Measurements from ENCODE around the gene ITGA2.

ITGA2 gene

DNA sequence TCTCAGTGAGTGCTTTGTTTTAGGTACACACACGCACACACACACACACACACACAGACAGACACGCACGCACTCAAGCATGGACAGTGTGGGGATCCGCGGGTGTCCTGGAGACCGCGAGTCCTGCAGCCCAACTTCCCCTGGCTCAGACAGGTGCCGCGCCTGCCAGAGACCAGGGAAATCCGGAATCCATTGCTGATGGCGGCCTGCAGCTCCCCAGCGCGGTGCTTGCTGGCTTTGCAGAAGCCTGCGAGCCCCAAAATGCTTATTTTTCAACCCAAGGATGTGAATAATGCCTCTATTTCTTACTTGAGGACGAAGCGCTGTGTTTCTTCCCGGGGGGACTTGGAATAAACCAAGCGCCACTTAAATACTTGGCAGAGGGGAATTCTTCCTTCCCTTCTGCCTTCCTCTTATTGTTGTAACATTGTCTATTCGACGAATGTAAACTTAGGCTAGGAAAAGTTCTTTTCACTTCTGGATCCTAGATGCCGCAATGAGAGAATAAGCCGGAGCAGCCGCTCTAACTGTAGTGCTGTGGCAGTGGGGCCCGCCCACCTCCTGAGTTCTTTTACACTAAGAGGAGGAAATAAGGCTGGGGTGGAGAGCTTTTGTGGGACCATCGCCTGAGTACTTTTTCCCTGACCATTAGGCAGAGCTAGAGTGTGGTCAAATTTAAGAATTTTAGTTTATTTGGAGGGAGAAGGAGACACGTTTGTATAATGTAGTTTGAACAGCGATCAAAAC, 802 bp downstream of the ITGA2 start:
- no peak for DNase-seq

DNA sequence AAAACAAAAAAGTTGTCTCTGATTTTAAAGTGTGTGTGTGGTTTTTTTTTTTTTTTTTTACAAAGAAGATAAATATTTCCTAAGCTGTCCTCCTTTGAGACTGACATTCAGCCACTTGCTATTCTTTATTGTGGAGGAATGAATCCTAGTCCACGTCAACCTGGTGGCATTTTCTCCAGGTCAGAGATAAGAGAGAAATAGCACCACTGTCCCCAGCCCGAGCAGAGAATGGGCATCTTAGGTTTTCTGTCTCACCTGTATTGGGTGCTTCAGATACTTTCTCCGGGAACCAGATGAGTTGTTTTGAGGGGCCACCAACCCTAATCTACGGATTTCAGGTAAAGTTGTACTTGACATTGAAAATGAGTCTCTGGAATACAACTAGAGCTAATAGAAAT, 1.4 kb downstream of the ITGA2 start:
- DNase-seq = no peak

DNA sequence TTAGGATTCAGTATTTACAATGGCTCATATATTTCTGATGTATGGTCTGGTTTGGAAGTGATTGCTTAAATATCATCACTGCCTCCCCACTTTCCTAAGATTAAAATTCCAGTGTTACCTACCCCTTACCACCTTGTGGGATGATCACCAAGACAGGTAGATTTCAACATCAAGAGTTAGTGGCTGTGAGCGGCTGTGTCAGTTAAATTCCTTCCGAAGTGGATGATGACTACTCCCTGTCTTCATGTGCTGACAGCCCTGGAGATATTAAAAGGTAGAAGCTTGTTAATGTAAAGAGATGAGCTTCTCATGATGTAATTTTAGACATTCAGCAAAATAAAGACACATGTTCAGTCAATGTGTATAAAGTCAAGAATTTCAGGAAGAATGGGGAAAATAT, 4.2 kb downstream of the ITGA2 start:
- DNase-seq = no peak

DNA sequence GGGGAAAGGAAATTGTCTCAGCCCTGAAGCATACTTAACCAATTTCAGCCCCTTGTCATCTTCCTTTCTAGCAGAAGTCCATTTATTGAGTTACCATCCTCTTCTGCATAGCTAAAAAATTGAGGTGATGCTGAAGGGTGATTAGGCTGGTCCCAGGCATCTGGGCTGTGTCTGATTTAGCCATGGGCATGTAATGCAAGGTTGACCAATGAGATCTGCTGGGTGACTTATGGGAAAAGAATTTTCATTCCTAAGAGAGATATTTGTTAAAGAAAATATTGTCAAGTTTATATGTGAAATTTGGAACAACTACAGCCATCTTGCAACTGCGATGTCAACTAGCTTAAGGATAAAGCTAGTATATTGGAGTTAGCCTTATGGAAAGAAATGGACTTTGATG, 5.1 kb downstream of the ITGA2 start:
- no peak for DNase-seq

DNA sequence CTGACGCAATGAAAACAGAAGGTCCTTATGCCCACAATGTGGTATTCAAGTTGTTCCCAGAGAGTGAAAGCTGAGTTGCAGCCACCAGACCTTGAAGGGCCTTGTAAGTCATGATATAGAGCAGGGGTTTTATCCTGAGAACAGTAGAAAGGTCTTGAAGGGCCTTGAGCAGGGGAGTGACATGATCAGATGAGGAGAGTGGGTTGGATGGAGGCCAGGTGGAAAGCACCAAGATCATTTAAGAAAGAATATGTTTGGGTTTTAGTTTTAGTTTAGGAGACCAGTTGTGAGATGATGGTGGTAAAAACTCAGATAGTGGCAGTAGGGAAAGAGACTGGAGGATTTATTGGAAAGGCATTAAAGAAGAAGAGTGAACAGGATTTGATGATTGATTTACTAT, 5.9 kb downstream of the ITGA2 start:
- no peak for DNase-seq

DNA sequence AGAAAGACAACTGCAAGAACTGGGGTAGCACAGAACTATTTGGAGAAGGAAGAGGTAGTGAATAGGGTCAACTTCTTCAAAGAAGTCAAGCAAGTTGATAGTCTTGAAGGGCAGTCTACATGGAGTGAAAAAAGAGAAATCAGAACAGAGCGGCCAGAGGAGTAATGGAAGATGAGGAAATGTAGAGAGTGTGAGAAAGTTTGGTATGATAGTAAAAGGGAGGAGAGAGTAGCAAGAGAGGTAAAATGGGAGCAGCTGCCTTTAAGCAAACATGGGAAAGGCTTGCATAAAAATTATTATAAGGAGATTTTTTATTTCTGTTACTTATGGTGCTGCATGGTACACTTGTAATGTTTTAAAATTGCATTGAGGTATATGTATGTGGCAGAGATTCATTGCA, 6.8 kb downstream of the ITGA2 start:
- DNase-seq = no peak

DNA sequence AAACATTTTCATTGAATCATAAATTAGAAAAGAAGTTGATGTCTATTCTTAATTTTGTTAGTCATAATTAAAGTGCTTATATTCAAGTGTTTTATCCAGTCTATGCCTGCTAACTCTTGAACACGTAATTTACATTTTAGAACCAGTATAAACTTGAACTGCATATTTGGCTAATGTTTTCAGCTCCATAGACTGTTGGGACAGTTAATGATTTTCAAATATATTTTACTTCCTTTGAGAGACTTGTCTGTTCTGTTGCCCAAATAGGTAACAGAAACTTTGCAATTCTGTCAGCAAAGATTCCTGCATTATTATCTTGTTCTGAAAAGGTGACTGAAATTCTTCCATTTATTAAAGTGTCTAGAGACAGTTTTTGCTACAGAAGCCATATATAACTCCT, 7.8 kb downstream of the ITGA2 start:
- no peak for DNase-seq

DNA sequence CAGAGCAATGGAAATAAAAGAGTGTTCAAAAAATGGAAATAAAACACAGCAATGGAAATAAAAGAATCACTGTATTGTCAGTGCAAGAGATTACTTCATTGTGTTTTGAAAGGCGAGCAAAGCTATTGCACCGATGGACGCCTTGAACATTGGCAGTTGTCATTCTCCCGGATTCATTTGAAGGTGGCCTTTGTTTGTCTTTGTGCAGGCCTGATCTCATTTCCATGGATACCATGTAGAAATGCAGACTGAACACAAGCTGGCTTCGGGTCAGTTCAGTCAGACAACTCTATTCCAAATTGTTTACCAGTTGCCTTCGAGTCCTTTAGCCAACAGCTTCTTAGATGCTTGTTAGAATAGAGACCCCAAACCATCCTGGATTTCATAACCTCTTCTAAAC, 8.3 kb downstream of the ITGA2 start:
- no peak for DNase-seq

DNA sequence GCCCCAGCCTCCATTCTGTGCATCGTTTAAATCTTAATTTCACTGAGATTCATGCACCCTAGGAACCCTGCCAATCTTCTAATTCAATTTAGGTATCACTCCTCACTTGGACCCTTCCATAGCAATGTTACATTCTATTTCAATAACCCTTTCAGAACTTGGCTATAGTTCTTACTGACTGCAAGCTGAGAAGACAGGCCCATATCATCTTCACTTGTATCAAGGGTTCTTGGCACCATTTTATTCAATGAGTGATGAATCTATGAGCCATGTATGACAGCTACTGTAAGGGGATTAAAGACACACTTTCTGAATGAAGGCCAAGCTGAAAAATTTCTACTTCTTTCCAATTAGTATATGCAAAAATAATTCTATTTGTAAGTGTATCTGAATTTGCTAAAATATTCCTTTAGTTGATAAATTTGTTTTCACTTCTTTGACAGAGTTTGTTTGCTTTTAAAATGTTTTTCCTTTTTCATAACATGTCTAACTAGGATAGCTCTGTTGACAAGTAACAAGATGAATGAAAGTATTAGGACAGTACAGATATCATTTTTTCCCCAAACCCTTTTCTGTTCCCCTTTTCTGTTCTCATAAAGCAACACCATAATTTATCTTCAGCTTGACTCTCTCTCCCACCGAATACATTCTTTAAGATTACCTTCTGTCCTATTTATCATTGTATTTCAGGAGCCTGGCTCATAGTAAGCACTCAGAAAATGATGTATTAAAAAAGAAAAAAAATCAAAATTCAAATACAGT, 9.6 kb downstream of the ITGA2 start:
- no peak for DNase-seq

DNA sequence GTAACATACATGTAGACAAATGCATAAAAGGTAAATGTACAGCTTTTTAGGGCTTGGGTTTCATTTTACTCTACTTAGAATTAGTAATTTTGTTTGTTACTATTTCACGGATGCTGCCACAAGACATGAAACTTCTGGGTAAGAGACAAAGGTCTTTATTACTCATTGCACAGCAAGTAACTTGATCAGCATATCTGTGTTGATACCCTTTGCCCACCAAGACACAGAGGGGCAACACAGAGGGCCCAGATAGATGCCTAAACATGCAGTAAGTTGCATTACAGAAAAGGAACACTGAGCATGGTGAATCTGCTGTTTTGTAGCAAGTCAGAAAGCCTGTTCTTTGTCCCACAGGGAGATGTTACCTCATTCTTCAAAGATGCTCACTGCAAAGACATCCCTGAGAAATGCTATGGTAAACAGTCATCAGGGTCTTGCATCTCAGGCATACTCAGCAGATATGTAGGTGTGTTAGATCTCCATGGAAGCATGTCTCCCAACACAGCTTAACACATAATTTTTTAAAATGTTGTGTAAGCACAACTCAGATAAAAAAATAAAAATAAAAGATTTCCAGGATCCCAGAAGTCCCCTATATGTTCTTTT, 10.3 kb downstream of the ITGA2 start:
- DNase-seq = peak; percentile 61

DNA sequence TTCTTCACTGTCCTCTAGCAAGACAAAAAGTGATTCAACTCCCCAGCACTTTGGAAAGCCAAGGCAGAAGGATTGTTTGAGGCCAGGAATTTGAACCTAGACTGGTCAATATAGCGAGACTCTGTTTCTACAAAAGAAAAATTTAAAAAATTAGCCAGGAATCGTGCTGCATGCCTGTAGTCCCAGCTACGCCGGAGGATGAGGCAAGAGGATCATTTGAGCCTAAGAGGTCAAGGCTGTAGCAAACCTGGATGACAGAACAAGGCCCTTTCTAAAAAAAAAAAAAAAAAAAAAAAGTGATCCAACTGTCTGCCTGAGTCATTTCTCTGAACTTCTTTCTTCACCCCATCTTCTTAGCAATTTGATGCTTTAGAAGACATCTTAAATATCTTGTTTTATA, 12.4 kb downstream of the ITGA2 start:
- DNase-seq = no peak

DNA sequence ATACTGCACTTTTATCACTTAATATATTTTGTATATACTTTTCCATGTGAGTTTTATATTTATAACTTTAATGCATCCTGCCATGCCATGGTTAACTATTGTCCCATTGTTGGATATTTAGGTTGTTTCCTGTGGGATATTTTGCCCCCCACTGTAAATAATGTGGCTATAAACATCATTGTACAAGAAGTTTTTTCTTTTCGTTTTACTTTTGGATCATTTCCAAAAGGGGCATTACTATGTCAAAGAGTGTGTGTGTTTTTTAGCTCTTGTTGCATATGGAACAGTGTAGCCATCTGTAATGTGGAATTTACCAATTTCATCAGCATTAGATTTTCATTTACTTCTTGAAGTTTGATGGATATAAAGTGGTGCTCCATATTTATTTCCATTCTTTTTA, 13.3 kb downstream of the ITGA2 start:
- DNase-seq = no peak

DNA sequence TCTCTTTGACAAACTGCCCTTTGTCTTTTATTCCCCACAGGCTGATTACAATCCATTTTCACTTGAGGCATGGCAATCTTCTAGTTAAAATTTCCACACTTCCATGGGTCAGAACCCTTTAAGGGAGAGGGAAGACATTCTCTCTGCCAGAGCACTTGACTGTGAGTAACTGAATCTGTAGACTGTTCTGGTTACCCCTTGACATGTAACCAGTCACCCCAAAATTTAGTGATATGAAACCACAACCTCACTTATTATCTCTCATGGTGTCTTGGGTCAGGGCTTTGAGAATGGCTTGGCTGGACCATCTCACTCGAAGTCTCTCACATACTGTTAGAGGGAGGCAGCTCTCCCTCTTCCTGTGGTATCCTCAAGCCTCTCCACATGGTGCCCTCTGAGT, 14.0 kb downstream of the ITGA2 start:
- DNase-seq = no peak

DNA sequence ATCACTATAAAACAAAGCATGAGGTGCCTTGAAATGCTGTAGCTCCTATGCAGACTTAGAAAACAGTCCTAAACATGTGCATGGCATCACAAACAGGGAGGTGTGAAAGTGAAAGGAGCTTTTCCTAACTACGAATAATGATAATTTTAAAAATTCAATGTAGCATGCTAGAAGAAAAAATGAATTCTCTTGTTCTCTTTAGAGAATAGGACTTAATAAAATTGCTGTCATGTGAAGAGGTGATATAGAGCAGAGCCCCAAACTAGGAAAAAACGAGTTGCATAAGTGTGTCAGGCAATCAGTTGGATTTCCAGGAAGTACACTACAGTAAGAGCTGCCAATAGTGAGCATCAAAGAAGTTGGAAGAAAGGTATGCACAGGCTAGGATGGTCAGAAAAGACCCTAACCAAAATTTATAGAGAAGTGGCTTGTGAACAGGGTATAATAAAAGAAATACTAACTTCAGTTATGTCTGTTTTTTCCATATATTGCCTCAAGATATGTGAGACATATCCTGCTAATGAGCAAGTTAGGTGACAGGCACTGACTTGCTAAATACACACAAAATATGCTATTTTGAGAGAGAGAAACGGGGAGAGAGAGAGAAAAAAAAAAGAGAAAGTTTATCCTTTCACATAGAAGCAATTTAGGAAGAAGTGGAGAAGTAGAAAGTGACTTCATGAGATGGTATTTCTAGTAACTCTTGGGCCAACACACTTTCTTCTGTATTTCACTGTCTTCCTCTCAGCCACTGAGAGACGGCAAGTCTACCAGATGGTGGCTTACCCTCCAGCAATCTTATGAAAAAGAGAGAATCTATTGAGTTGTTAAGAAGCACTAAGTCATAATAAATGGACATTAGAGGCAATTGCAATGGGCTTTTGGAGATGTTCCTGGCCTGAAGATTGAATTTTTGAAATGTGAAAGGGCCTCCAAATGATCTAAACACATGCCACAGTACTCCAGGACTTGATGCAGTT, 18.0 kb downstream of the ITGA2 start:
- no peak for DNase-seq

DNA sequence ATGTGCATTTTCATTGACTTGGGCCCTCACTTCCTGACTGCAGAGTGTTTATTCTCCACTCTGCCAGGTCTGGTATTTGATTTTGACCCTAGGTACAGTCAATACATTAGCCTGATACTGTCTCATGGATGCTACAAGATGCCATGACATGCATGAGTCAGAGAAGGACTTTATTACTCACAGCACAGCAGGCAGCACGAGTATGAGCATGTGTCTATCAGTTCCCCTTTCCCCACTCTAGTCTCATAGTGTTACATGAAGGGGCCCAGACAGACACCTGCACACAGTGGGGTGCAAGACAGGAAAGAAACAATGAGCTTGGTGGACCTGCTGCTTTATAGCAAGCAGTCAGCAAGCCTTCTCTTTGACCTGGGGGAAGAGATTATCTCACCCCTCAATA, 19.6 kb downstream of the ITGA2 start:
- DNase-seq = peak; percentile 87

DNA sequence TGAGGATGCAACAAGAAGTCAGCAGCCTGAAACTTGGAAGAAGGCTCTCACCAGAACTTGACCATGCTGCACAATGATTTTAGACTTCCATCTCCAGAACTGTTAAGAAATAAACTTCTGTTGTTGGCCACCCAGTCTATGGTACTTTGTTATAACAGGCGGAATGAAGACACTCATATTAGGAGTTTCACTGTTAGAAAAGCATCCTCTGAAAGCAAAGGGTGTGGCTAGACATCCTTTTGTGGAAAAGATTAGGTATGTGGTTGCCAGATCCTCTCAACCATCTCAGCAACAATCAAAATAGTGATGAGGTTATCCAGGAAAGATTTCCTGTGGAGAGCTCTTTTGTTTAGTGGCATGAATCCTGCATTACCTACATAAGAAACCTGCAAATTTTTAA, 20.7 kb downstream of the ITGA2 start:
- peak; percentile 76 for DNase-seq

DNA sequence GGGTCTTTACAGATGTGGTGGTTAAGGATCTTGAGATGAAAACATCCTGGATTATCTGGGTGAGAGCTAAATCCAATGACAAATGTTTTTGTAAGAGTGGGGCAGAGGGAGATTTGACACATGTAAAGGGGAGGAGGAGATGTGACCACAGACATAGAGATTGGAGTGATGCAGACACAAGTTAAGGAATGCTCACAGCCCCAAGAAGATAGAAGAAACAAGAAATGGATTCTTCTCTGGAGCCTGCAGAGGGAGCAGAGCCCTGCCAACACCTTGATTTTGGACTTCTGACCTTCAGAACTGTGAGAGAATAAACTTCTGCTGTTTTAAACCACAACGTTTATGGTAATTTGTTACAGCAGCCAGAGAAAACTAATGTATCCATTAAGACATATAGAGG, 21.7 kb downstream of the ITGA2 start:
- DNase-seq = no peak

DNA sequence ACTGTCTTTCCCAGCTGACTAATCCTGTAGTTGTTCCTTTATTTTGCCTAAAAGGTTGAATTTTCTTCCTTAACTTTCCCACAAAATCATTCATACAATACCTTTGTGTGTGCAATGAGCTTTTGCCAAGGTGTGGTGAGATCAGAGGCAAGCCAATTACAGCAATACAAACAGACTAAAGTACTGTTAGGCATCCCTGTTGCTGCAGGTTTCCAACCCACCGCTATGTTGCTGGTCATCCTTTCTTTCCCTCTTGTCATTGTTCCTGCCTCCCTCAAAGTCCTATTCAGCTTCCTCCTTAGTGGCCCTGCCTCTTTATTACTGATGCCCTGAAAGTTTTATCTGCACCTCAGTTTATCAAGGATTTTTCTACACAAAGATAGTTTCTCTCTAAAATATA, 22.1 kb downstream of the ITGA2 start:
- no peak for DNase-seq

DNA sequence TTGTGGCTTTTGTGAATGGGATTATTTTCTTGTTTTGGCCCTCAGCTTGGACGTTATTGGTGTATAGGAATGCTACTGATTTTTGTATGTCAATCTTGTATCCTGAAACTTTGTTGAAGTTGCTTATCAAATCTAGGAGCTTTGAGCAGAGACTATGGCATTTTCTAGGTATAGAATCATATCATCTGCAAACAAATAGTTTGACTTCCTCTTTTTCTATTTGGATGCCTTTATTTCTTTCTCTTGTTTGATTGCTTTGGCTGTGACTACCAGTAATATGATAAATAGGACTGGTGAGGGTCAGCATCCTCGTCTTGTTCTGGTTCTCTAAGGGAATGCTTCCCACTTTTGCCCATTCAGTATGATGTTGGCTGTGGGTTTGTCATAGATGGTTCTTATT, 24.7 kb downstream of the ITGA2 start:
- no peak for DNase-seq

DNA sequence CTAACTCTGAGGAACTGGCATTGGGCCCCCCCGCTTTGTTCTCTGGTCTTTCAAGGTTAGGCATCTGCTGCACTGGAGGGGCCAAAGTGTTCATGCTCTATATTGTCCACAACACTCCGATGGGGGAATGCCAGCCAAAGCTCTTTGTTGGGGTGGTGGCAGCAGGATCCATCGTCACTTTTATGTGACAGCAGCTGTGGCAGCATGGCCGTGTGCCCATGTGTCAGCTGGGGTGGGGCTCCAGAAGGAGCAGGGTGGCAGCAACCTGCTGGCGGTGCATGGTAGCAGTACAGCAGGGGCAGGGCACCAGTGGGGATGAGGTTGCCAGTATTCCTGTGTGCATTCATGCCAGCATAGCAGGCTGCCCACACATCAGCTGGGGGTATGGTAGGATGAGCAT, 28.2 kb downstream of the ITGA2 start:
- no peak for DNase-seq

DNA sequence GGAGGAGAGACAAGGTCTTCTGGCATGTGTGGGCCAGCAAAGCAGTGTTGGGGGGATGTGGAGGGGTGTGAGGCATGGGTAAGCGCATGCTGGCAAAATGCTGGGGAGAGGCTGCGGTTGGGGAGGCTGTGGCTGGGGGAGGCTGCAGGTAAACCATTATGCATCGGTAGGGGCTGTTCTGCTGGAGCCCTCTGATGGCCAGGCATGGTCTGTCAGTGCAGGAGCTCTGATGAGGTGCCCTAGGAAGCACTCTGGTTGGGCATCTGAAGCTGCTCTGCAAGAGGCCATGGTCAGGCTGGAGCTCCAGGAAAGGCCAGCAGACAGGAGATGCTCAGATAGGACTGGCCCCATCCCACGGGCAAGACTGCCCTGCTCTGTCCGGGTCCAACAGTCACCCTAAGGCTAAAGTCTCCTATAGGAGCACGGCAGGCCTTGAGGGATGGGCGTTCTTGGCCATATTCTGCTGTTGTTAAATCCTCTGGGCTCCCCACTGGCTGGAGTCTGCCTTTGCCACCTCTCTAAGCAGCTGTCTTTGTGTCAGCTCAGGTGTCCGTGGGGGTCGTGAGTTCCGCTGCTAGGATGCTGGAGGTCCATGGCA, 28.7 kb downstream of the ITGA2 start:
- DNase-seq = no peak

DNA sequence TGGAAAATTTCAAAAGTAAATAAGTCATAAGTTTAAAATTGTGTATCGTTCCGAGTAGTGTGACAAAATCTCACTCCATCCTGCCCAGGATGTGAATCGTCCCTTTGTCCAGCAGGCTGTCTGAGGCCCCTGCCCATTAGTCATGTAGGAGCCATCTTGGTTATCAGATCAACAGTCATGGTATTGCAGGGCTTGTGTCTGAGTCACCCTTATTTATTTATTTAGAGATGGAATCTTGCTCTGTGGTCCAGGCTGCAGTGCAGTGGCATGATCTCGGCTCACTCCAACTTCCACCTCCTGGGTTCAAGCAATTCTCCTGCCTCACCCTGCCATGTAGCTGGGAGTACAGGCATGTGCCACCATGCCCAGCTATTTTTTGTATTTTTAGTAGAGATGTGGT, 30.2 kb downstream of the ITGA2 start:
- DNase-seq = no peak
